ENCODE results near the gene WWOX.

The WWOX gene

GRCh38 chr16:78225919-78226318 lies 126.5 kb downstream of the WWOX start:
- DNase-seq (ENCODE audit: low read depth in 3 of 3) = no peak

- DNase-seq (ENCODE audit: low read depth in 3 of 3) = no peak
Measured at GRCh38 chr16:78227855-78228254, 128.4 kb downstream of the WWOX start.

GRCh38 chr16:78228704-78229103 lies 129.2 kb downstream of the WWOX start:
- DNase-seq (ENCODE audit: low read depth in 3 of 3) = no peak

- no peak for DNase-seq (ENCODE audit: low read depth in 3 of 3)
Measured at GRCh38 chr16:78230832-78231231, 131.4 kb downstream of the WWOX start.

GRCh38 chr16:78235168-78235800 lies 135.8 kb downstream of the WWOX start:
- DNase-seq (ENCODE audit: low read depth in 3 of 3) = peak; percentile 34 to 66 (median 38)

- no peak for DNase-seq (ENCODE audit: low read depth in 3 of 3)
Measured at GRCh38 chr16:78235876-78236275, 136.4 kb downstream of the WWOX start.

- DNase-seq (ENCODE audit: low read depth in 3 of 3) = no peak
Measured at GRCh38 chr16:78237841-78238240, 138.4 kb downstream of the WWOX start.

GRCh38 chr16:78240459-78241222 lies 141.2 kb downstream of the WWOX start:
- no peak for DNase-seq (ENCODE audit: low read depth in 3 of 3)

GRCh38 chr16:78242239-78242630 lies 142.8 kb downstream of the WWOX start:
- no peak for DNase-seq (ENCODE audit: low read depth in 3 of 3)

GRCh38 chr16:78244131-78244895 lies 144.9 kb downstream of the WWOX start:
- DNase-seq (ENCODE audit: low read depth in 3 of 3) = no peak

GRCh38 chr16:78246559-78246958 lies 147.1 kb downstream of the WWOX start:
- no peak for DNase-seq (ENCODE audit: low read depth in 3 of 3)

- no peak for DNase-seq (ENCODE audit: low read depth in 3 of 3)
Measured at GRCh38 chr16:78249056-78249455, 149.6 kb downstream of the WWOX start.

- DNase-seq (ENCODE audit: low read depth in 3 of 3) = no peak
Measured at GRCh38 chr16:78249832-78250231, 150.4 kb downstream of the WWOX start.

GRCh38 chr16:78251115-78251514 lies 151.7 kb downstream of the WWOX start:
- no peak for DNase-seq (ENCODE audit: low read depth in 3 of 3)

GRCh38 chr16:78252757-78253156 lies 153.3 kb downstream of the WWOX start:
- DNase-seq (ENCODE audit: low read depth in 3 of 3) = no peak

- no peak for DNase-seq (ENCODE audit: low read depth in 3 of 3)
Measured at GRCh38 chr16:78254841-78255240, 155.4 kb downstream of the WWOX start.

- DNase-seq (ENCODE audit: low read depth in 3 of 3) = no peak
Measured at GRCh38 chr16:78256686-78257375, 157.4 kb downstream of the WWOX start.

GRCh38 chr16:78257376-78257728 lies 157.9 kb downstream of the WWOX start:
- no peak for DNase-seq (ENCODE audit: low read depth in 3 of 3)

- DNase-seq (ENCODE audit: low read depth in 3 of 3) = no peak
Measured at GRCh38 chr16:78258375-78259065, 159.1 kb downstream of the WWOX start.

- DNase-seq (ENCODE audit: low read depth in 3 of 3) = no peak
Measured at GRCh38 chr16:78259873-78260272, 160.4 kb downstream of the WWOX start.

GRCh38 chr16:78264642-78265041 lies 165.2 kb downstream of the WWOX start:
- DNase-seq (ENCODE audit: low read depth in 3 of 3) = no peak

- DNase-seq (ENCODE audit: low read depth in 3 of 3) = no peak
Measured at GRCh38 chr16:78269256-78269655, 169.8 kb downstream of the WWOX start.
